GM10266 (cell line): ENCODE measurements around the gene REV3L.
A peak's percentile ranks its signal among the peaks of the same experiment; 100 is the strongest.
"Not testable (repeated sequence)": the region's sequence is repeated elsewhere in the genome, so short reads cannot be mapped to it uniquely, and the experiment has no call there.

Experiments used
- DNase-seq: peaks from one replicate; pipeline ENCODE4 v3.0.0; 2012; ENCODE audit errors: extremely low spot score
- CTCF ChIP-seq: IDR thresholded peaks from 2 replicates; pipeline ENCODE4 v1.5.1; 2012; ENCODE audit warnings: mild to moderate bottlenecking, low read depth; ENCODE audit not compliant: control insufficient read depth, insufficient read depth; ENCODE audit errors: missing control alignments

Gene REV3L

DNA sequence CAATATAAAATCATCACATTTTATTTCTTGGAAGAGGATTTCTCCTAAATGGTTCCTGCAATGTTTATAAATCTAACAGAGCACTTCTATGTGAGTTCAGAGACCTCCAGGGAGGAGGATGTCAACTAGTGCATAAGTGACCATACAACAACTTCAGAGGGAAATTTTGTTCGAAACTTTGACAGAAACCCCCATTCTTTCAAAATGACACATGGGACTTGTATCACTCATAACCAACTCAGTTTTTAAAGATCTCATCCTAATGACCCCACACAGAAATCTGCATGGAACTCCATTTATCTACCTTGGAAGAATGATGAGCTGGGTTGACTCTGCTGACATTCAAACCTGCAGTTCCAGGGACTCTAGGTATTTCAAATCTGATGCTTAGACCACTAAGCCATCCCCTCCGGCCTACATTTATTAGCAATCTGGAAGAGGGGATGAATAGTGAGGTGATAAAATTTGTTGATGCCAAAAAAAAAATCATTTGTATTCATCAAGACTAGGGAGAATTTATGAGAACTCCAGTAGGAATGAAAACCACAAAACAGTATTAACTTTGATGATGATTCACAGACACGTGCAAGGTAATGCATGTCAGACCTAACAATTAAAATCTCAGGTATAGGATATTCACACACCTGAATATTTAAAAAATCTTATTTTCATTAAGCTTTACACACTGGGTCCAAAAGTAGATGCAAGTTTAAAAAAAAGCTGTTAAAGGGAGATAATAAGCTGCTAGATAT lies 153.0 kb downstream of the REV3L start:
- peak; percentile 15 for DNase-seq
- TF ChIP-seq CTCF = no peak

DNA sequence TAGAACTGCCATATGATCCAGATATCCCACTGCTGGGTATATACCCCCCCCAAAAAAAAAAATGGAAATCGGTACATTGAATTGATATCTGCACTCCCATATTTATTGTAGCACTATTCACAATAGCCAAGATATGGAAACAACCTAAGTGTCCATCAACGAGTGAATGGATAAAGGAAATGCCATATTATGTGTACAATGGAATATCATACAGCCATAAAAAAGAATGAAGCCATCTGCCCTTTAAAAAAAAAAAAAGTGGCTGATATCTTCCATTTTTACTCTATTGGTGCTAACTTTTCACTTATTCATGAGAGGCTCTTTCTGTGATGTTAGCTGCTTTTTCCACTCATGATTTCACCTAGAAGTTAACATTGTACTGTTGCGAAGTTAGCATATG lies 156.5 kb downstream of the REV3L start:
- no peak for TF ChIP-seq CTCF
- DNase-seq = no peak

GRCh38 chr6:111322145-111322544 lies 160.9 kb downstream of the REV3L start:
- no peak for TF ChIP-seq CTCF
- no peak for DNase-seq

- DNase-seq = not testable (repeated sequence)
Measured at GRCh38 chr6:111307950-111308349, 175.1 kb downstream of the REV3L start.

DNA sequence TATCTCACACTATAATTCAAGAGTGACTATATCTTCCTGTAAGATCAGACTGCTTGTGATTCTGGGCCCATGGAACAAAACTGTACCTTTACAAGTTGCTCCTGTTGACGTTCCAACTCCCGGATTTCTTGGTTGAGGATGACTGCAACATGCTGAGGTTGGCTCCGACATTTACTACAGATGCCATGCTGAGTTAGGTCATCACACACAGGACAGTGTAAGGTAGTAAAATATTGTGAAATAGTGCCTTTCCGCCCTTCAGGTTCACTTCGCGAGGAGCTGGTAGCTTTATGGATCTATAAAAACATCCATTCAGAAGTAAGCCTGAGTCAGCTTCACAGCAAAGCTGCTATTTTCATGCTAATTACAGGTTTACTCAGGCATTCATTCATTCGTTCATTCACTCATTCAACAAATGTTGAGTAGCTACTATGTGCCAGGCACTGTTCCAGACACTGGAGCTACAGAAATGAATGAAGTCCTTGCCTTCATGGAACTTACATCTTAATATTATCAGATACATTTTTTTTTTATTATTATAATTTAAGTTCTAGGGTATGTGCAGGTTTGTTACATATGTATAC lies 175.7 kb downstream of the REV3L start:
- no peak for DNase-seq
- no peak for TF ChIP-seq CTCF

GRCh38 chr6:111306104-111306888 lies 176.7 kb downstream of the REV3L start:
- no peak for TF ChIP-seq CTCF
- no peak for DNase-seq

- no peak for DNase-seq
- TF ChIP-seq CTCF = no peak
Measured at GRCh38 chr6:111301946-111302345, 181.1 kb downstream of the REV3L start.

DNA sequence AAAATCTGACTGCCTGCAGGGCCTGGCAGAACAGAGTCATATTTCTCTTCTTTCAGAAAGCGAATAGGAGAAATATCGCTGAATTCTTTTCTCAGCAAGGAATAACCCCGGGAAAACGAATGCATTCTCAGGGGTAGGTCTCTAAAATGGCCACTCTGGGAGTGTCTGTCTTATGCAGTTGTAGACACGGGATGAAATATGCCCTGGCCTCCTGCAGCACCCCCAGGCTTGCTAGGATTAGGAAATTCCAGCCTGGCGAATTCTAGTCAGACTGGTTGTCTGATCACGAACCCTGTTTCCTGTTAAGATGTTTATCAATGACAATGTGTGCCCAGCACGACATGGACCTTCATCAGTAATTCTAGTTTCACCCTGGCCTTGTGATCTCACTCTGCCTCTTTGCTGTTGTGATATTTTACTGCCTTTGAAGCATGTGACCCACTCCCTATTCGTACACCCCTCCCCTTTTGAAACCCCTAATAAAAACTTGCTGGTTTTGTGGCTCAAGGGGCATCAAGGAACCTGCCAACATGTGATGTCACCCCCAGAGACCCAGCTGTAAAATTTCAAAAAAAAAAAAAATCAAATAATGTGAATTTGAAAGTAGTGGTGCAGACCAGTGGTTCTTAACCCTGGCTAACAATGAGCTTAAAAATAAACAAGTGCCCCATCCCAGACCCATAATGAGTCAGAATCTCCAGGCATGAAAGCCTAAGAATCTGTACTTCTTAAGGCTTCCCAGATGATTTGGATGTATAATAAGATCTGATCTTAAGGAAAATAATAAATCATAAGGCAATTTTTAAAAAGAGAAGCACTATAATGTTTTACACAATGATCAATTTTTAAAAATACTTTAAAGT lies 181.8 kb downstream of the REV3L start:
- DNase-seq = not testable (repeated sequence)
